ENCODE measurements around the gene ANO2.

- TF ChIP-seq, protein P1, sequence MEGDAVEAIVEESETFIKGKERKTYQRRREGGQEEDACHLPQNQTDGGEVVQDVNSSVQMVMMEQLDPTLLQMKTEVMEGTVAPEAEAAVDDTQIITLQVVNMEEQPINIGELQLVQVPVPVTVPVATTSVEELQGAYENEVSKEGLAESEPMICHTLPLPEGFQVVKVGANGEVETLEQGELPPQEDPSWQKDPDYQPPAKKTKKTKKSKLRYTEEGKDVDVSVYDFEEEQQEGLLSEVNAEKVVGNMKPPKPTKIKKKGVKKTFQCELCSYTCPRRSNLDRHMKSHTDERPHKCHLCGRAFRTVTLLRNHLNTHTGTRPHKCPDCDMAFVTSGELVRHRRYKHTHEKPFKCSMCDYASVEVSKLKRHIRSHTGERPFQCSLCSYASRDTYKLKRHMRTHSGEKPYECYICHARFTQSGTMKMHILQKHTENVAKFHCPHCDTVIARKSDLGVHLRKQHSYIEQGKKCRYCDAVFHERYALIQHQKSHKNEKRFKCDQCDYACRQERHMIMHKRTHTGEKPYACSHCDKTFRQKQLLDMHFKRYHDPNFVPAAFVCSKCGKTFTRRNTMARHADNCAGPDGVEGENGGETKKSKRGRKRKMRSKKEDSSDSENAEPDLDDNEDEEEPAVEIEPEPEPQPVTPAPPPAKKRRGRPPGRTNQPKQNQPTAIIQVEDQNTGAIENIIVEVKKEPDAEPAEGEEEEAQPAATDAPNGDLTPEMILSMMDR (IDR thresholded peaks at IDR 0.05; ENCODE audit: low read depth, low read length, missing input control) = no peak
- TF ChIP-seq MAX (IDR thresholded peaks at IDR 0.05) (no peak), JUND (IDR thresholded peaks at IDR 0.05) (no peak), TAF1 (conservative IDR thresholded peaks at IDR 0.05) (no peak), ATF3 (IDR thresholded peaks at IDR 0.05) (no peak), RAD21 (IDR thresholded peaks at IDR 0.05) (no peak), YY1 (IDR thresholded peaks at IDR 0.05) (no peak), GABPA (IDR thresholded peaks at IDR 0.05 in 1 of 2, conservative IDR thresholded peaks at IDR 0.05 in 1 of 2) (no peak), FOXA1 (IDR thresholded peaks at IDR 0.05) (no peak), RXRA (IDR thresholded peaks at IDR 0.05) (no peak), REST (IDR thresholded peaks at IDR 0.05) (no peak)
- TF ChIP-seq, protein P2, sequence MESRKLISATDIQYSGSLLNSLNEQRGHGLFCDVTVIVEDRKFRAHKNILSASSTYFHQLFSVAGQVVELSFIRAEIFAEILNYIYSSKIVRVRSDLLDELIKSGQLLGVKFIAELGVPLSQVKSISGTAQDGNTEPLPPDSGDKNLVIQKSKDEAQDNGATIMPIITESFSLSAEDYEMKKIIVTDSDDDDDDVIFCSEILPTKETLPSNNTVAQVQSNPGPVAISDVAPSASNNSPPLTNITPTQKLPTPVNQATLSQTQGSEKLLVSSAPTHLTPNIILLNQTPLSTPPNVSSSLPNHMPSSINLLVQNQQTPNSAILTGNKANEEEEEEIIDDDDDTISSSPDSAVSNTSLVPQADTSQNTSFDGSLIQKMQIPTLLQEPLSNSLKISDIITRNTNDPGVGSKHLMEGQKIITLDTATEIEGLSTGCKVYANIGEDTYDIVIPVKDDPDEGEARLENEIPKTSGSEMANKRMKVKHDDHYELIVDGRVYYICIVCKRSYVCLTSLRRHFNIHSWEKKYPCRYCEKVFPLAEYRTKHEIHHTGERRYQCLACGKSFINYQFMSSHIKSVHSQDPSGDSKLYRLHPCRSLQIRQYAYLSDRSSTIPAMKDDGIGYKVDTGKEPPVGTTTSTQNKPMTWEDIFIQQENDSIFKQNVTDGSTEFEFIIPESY (IDR thresholded peaks at IDR 0.05) = no peak
Observed at GRCh38 chr12:5900076-5900475, 45.0 kb downstream of the ANO2 start.

Measured in liver (tissue), 3 donors.